ENCODE data around the gene NEK4.

GRCh38 chr3:52723935-52724334 is 46.8 kb downstream of the NEK4 start:
- TF ChIP-seq CTCF (IDR thresholded peaks at IDR 0.05) (no peak), EZH2 (IDR thresholded peaks at IDR 0.05; ENCODE audit: borderline replicate concordance, insufficient read depth, low read depth, low read length, poor library complexity, severe bottlenecking) (no peak)

Measured in B cell (primary cell).